HG02884 (cell line): ENCODE measurements around the gene PGM2L1.
"Not testable (repeated sequence)": the region's sequence is repeated elsewhere in the genome, so short reads cannot be mapped to it uniquely, and the experiment has no call there.

Experiments used
- ATAC-seq: cut with Tn5 transposase; IDR thresholded peaks from one replicate; pipeline ENCODE4 v1.9.1; 2021; ENCODE audit warnings: mild to moderate bottlenecking, moderate library complexity; ENCODE audit not compliant: unreplicated experiment

PGM2L1 gene

GRCh38 chr11:74341921-74342320 lies 56.3 kb downstream of the PGM2L1 start:
- no peak for ATAC-seq

- no peak for ATAC-seq
These were observed 58.6 kb downstream of the PGM2L1 start for GRCh38 chr11:74339619-74340018.

- ATAC-seq = no peak
These were observed 59.3 kb downstream of the PGM2L1 start for GRCh38 chr11:74338963-74339362.

- no peak for ATAC-seq
These were observed 65.0 kb downstream of the PGM2L1 start for GRCh38 chr11:74333193-74333592.

- no peak for ATAC-seq
These were observed 65.9 kb downstream of the PGM2L1 start for GRCh38 chr11:74332291-74332690.

- ATAC-seq = not testable (repeated sequence)
These were observed 67.2 kb downstream of the PGM2L1 start for GRCh38 chr11:74331000-74331399.

- no peak for ATAC-seq
These were observed 68.0 kb downstream of the PGM2L1 start for GRCh38 chr11:74330075-74330858.

GRCh38 chr11:74327076-74327475 lies 71.2 kb downstream of the PGM2L1 start:
- ATAC-seq = no peak

- no peak for ATAC-seq
These were observed 71.6 kb downstream of the PGM2L1 start for GRCh38 chr11:74326665-74327064.

GRCh38 chr11:74325649-74326645 lies 72.3 kb downstream of the PGM2L1 start:
- no peak for ATAC-seq

GRCh38 chr11:74322667-74323066 lies 75.6 kb downstream of the PGM2L1 start:
- no peak for ATAC-seq

- ATAC-seq = no peak
These were observed 76.6 kb downstream of the PGM2L1 start for GRCh38 chr11:74321487-74322188.

- ATAC-seq = no peak
These were observed 77.7 kb downstream of the PGM2L1 start for GRCh38 chr11:74320538-74320937.

GRCh38 chr11:74319139-74319816 lies 79.0 kb downstream of the PGM2L1 start:
- ATAC-seq = no peak

GRCh38 chr11:74318241-74318932 lies 79.8 kb downstream of the PGM2L1 start:
- no peak for ATAC-seq

- ATAC-seq = no peak
These were observed 81.3 kb downstream of the PGM2L1 start for GRCh38 chr11:74316772-74317505.

GRCh38 chr11:74312326-74312725 lies 85.9 kb downstream of the PGM2L1 start:
- ATAC-seq = no peak

- ATAC-seq = no peak
These were observed 86.8 kb downstream of the PGM2L1 start, which contains the start of gene P4HA3 for GRCh38 chr11:74311352-74311926. P4HA3 (minus strand) TSS chr11:74311640; CDS start chr11:74311611, 29 bp downstream.

- ATAC-seq = no peak
These were observed 87.4 kb downstream of the PGM2L1 start for GRCh38 chr11:74310857-74311256.
